AG09319 (cell line): ENCODE data around the gene MYCBP2.

Source experiments
- DNase-seq: peaks from one replicate; pipeline ENCODE4 v3.0.0-alpha.2; 2010; ENCODE audit warnings: low read depth; ENCODE audit errors: extremely low read depth
- TF ChIP-seq, protein P1 (sequence below): IDR thresholded peaks from 2 replicates; pipeline ENCODE4 v1.5.1; 2011; ENCODE audit warnings: low read depth, mild to moderate bottlenecking, inconsistent platforms, low read length, moderate library complexity

MYCBP2 gene

DNA sequence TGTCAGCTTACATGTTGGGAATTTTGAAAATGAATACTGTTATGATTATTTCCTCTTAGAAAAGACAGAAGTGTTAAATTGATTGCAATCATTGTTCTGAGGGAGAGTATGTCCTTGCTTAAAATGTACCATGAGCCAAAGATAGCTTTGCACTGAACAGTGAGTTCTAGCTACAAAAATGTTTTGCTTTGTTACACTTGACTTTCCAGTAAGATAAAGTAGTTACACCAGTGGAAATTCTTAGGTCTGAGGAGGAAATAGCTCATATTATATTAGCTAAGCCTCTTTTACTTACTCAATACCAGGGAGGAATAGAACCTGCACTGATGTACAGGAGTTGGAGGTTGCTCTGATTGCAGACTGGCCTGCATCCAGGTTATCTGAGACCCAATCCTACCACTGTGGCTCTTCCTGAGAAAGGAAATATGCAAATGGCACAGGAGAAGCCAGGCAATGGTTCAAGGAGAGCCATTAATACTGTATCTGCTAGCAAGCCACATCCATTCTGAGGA, 246.9 kb downstream of the MYCBP2 start:
- no peak for DNase-seq
- TF ChIP-seq, protein P1, sequence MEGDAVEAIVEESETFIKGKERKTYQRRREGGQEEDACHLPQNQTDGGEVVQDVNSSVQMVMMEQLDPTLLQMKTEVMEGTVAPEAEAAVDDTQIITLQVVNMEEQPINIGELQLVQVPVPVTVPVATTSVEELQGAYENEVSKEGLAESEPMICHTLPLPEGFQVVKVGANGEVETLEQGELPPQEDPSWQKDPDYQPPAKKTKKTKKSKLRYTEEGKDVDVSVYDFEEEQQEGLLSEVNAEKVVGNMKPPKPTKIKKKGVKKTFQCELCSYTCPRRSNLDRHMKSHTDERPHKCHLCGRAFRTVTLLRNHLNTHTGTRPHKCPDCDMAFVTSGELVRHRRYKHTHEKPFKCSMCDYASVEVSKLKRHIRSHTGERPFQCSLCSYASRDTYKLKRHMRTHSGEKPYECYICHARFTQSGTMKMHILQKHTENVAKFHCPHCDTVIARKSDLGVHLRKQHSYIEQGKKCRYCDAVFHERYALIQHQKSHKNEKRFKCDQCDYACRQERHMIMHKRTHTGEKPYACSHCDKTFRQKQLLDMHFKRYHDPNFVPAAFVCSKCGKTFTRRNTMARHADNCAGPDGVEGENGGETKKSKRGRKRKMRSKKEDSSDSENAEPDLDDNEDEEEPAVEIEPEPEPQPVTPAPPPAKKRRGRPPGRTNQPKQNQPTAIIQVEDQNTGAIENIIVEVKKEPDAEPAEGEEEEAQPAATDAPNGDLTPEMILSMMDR = no peak

DNA sequence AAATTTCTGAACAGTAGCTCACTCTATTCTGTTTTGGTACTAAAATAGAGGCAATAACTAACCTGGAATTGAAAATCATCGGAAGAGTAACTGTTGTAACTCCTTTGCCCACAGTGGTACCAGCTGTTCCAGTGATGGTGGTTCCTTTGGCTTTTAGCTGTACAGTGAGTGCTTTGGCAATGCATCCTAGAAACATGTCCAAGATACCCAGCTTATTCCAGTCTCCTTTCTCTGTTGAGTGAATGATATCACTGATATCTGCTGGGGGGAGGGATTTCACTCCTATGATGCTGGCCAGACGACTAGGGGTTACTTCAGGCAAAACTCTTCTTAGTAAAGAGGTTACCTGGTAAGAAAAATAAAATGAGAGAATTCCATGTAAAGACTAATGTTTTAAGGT, 259.4 kb downstream of the MYCBP2 start:
- no peak for DNase-seq
- TF ChIP-seq, protein P1 = no peak

DNA sequence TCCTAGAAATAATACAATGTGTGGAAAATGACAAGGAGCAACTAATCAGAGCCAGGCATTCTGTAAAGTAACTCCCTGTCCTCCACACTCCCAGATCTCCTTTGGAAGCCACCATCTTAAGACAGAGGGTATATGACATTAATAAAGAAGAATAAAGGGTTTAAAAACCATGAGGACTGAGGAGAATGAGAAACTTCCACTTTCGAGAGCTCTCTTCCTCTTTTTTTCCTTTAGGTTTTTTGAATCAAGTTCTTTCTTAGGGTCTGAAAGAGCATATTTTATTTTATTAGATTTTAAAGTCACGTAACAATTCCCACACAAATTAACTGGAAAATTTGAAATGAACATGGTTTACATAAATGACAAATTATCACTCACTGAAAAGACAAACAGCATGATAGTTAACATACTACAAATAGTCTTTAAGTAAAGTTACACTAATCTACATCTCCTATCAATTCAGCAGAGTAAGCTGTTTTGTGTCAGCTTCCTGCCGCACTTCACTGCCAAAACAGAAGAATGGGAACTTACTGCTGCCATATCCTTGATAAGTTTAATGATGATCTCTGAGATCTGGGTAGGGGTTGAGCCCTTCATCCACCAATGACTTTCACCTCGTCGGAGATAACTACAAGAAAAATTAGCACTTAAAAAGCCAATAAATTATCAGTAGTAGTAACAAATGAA, 261.3 kb downstream of the MYCBP2 start:
- TF ChIP-seq, protein P1 = no peak
- no peak for DNase-seq

DNA sequence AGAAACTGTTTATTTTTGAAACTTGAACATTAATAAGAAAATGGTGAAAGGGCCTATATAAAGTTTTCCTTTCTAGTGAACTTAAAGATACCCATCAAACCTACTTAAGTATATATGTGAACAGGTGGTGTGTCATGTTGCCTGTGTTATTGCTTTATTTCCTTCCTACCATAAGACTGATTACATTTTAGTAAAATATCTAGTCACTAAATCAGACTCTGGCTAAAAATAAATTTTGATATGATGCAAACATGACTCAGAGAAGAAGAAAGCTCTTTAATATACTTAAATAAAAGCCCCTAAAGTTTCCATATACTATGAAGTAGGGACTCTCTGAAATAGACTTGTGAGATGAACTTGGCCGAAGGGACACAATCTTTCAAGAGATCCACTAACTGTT, 264.8 kb downstream of the MYCBP2 start:
- DNase-seq = no peak

DNA sequence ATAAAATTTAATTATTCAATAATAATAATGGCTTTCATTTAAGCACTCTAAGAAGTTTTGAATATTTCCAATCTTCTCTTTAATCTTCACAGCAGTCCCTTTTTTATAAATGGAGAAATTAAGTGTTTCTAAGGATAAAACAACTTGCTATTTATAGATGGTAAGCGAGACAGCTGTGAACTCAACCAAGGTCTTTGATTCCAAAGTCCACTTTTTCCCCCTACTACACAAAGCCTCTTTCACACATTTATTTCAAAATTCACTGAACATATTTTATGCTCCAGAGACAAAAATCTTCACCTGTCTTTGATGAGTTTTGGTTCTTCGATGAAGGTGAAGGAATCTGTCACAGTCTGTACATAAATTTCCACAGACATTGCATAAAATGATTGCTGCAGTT, 265.5 kb downstream of the MYCBP2 start:
- TF ChIP-seq, protein P1 = no peak
- no peak for DNase-seq

More for the DNA sequence above, 264.8 kb downstream of the MYCBP2 start:
- TF ChIP-seq, protein P1 = no peak

DNA sequence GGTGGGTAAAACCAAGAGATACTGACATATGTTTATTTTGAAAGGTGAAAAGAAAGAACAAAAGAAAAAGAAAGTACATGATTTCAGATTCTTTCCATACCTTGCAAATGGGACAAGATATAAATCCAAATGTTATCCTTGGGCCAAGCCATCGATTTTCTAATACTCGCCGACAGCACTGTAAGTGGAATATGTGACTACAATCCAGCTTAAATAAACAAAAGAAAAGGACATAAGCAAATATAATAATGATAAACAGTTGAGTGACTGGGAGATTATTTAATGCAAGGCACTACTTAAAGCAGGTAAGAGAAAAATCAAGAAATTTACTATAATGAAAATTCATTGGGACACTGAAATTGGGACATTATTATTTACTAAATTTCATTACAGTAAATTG, 270.0 kb downstream of the MYCBP2 start:
- no peak for DNase-seq
- TF ChIP-seq, protein P1 = no peak

DNA sequence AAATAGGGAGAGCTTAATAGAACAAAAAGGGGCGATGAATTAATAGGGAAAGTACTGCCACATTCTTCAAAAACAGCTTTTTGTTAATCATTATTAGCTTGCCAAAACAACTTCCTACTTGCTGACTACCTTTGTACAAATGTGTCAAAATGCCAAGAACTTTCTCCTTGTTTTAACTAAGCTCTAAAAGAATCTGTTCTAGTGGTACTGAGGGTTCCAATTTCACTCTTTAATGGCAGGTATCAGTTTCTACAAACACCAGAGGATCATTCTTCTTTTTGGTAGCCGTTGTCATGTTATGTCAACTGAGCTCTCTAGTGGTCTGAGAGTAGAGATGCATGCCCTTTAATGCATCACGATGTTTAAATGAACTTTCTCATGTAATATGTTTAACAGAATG, 270.5 kb downstream of the MYCBP2 start:
- no peak for DNase-seq
- TF ChIP-seq, protein P1 = peak; percentile 1; the same call in 1 of the 2 replicates
